ENCODE data around the gene SLIT1.

SLIT1 gene

GRCh38 chr10:97195706-97196222 is 10.0 kb upstream of the SLIT1 start:
- DNase-seq (ENCODE audit: low read depth): no peak
- peak overlapping the region; percentile 44 for H3K4me3 ChIP-seq (ENCODE audit: low read depth, low read length)
- TF ChIP-seq CTCF (IDR thresholded peaks at IDR 0.05; ENCODE audit: low read depth, low read length, missing control alignments): no peak
- in situ Hi-C loops (cut with HindIII; ENCODE audit: low sequenced_read_pairs): no loop called here

- no peak for TF ChIP-seq CTCF (IDR thresholded peaks at IDR 0.05; ENCODE audit: low read depth, low read length, missing control alignments)
- DNase-seq (ENCODE audit: low read depth): no peak
- in situ Hi-C loops (cut with HindIII; ENCODE audit: low sequenced_read_pairs): no loop called here
- no peak overlapping the region for H3K4me3 ChIP-seq (ENCODE audit: low read depth, low read length)
Observed at GRCh38 chr10:97192952-97193435, 7.2 kb upstream of the SLIT1 start.

- in situ Hi-C loops (cut with HindIII; ENCODE audit: low sequenced_read_pairs): no loop called here
- DNase-seq (ENCODE audit: low read depth): no peak
Observed at GRCh38 chr10:97190450-97190849, 4.7 kb upstream of the SLIT1 start.

GRCh38 chr10:97188261-97188711 is 2.5 kb upstream of the SLIT1 start:
- in situ Hi-C loops (cut with HindIII; ENCODE audit: low sequenced_read_pairs): no loop called here
- no peak for TF ChIP-seq CTCF (IDR thresholded peaks at IDR 0.05; ENCODE audit: low read depth, low read length, missing control alignments)
- H3K4me3 ChIP-seq (ENCODE audit: low read depth, low read length): no peak overlapping the region
- DNase-seq (ENCODE audit: low read depth): no peak

More at GRCh38 chr10:97190450-97190849, 4.7 kb upstream of the SLIT1 start:
- H3K4me3 ChIP-seq (ENCODE audit: low read depth, low read length): no peak overlapping the region
- no peak for TF ChIP-seq CTCF (IDR thresholded peaks at IDR 0.05; ENCODE audit: low read depth, low read length, missing control alignments)

GRCh38 chr10:97186911-97187310 is 1.2 kb upstream of the SLIT1 start:
- in situ Hi-C loops (cut with HindIII; ENCODE audit: low sequenced_read_pairs): no loop called here
- no peak for TF ChIP-seq CTCF (IDR thresholded peaks at IDR 0.05; ENCODE audit: low read depth, low read length, missing control alignments)
- no peak for DNase-seq (ENCODE audit: low read depth)
- H3K4me3 ChIP-seq (ENCODE audit: low read depth, low read length): no peak overlapping the region

- TF ChIP-seq CTCF (IDR thresholded peaks at IDR 0.05; ENCODE audit: low read depth, low read length, missing control alignments): no peak
- no peak overlapping the region for H3K4me3 ChIP-seq (ENCODE audit: low read depth, low read length)
- in situ Hi-C loops (cut with HindIII; ENCODE audit: low sequenced_read_pairs): no loop called here
- DNase-seq (ENCODE audit: low read depth): no peak
Observed at GRCh38 chr10:97184971-97185325, 811 bp downstream of the SLIT1 start.
